Neural cell (in vitro differentiated cells): ENCODE measurements around the gene HSD11B2.

Source experiments
- EZH2 ChIP-seq: fragments of 200-600, 300-800 bp; shearing (Covaris generic), sonication (generic); IDR thresholded peaks from 2 replicates; pipeline ENCODE4 v1.6.1; 2014; ENCODE audit warnings: antibody characterized with exemption, low read length, borderline replicate concordance, mild to moderate bottlenecking; ENCODE audit not compliant: insufficient read depth, poor library complexity, severe bottlenecking
- MXI1 ChIP-seq: fragments of 450-650 bp; conservative IDR thresholded peaks from 2 replicates; pipeline ENCODE4 v1.6.1; 2014; ENCODE audit warnings: antibody characterized with exemption, mild to moderate bottlenecking; ENCODE audit not compliant: poor library complexity, severe bottlenecking
- POLR2AphosphoS5 ChIP-seq: IDR thresholded peaks from 2 replicates; pipeline ENCODE4 v1.6.1; 2012
- RAD21 ChIP-seq: fragments of 450-650 bp; conservative IDR thresholded peaks from 2 replicates; pipeline ENCODE4 v1.6.1; 2014; ENCODE audit warnings: antibody characterized with exemption, mild to moderate bottlenecking, moderate library complexity
- SMC3 ChIP-seq: fragments of 450-650 bp; conservative IDR thresholded peaks from 2 replicates; pipeline ENCODE4 v1.6.1; 2014; ENCODE audit warnings: antibody characterized with exemption, mild to moderate bottlenecking, moderate library complexity; ENCODE audit not compliant: poor library complexity
- TAF1 ChIP-seq: IDR thresholded peaks from 2 replicates; pipeline ENCODE4 v1.6.1; 2012; ENCODE audit warnings: low read depth
- TF ChIP-seq, protein P1 (sequence below): fragments of 450-650 bp; IDR thresholded peaks from 2 replicates; pipeline ENCODE4 v1.5.1; 2014; ENCODE audit warnings: antibody characterized with exemption, mild to moderate bottlenecking, moderate library complexity; ENCODE audit not compliant: poor library complexity, severe bottlenecking

DNA sequence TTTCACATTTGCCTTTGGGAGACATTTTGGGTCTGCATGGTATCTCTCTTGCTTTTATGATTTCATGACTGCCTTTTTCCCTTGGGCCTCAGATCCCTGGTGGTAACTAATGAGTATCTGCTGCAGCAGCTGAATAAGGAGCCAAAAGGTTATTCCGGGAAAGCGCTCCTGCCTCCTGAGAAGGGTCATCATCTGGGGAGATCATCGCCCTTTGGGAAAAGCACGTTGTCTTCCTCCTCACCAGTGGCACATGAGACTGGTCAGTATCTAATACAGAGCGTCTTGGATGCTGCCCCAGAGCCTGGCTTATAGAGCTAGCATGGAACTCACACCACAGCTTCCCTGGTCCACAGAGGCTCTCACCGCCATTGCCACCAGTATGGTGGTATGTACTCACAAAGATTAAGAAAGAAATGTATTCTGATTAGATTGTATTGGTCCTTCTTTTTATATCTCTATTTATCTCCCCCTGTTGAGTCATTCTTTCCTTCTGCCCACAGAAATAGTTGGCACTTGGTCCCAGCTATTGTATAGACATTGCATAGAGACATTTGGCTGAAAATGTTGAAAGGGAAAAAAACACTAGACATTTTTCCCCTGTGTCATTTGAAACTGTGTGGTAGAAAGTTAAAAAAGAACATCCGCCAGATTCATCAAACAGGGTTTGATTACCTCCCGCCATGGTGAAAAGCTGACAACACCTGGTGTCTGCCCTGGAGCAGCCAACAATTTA is 46.0 kb upstream of the HSD11B2 start:
- TF ChIP-seq, protein P1, sequence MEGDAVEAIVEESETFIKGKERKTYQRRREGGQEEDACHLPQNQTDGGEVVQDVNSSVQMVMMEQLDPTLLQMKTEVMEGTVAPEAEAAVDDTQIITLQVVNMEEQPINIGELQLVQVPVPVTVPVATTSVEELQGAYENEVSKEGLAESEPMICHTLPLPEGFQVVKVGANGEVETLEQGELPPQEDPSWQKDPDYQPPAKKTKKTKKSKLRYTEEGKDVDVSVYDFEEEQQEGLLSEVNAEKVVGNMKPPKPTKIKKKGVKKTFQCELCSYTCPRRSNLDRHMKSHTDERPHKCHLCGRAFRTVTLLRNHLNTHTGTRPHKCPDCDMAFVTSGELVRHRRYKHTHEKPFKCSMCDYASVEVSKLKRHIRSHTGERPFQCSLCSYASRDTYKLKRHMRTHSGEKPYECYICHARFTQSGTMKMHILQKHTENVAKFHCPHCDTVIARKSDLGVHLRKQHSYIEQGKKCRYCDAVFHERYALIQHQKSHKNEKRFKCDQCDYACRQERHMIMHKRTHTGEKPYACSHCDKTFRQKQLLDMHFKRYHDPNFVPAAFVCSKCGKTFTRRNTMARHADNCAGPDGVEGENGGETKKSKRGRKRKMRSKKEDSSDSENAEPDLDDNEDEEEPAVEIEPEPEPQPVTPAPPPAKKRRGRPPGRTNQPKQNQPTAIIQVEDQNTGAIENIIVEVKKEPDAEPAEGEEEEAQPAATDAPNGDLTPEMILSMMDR = no peak
- TF ChIP-seq EZH2 = no peak
- no peak for TF ChIP-seq TAF1
- no peak for TF ChIP-seq MXI1
- no peak for TF ChIP-seq RAD21
- no peak for TF ChIP-seq POLR2AphosphoS5
- TF ChIP-seq SMC3 = no peak
